Caki2 (cell line): ENCODE results near the gene SNX10. TPM values are rescaled to one million over a fixed set of nuclear protein-coding genes. Genes with fewer than 3 reads are reported as not detected.

Experiments
- DNase-seq: peaks from one replicate; pipeline ENCODE4 v3.0.0-alpha.2; 2015; ENCODE audit warnings: low read depth
- in situ Hi-C: cut with HindIII; loops from 2 replicates; pipeline ENCODE4 v1.10.0; 2016; ENCODE audit warnings: low sequenced_read_pairs, low pct_unique_long_range_greater_than_20kb, mixed read lengths
- total RNA-seq: library from RNA; depleted of rRNA; stranded (reverse); fragments of >200 nt; shearing (Covaris generic); gene quantifications from 2 replicates; pipeline ENCODE4 v1.2.3, GENCODE V29; 2014; ENCODE audit warnings: low replicate concordance; rRNA removed

Gene SNX10
- total RNA-seq, 1 experiment from 2014 or later, result 17.9 TPM

DNA sequence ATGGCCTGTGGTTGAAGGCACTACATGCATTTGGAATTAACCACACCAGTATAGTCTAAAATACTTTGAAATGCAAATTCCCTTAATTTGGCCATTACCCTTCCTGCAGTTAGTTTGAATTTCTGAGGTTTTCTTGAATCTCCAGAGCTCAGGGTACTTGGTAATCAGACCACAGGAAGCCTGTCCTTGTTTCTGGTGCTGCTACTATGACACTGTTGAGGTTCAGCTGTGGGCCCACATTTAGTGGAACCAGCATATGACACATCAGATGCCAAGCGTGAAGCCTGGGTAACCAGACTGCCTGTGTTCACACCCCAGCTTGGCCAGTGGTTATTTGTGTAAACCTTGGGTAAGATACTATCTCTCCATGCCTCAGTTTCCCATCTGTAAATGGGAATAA lies 124.3 kb downstream of the SNX10 start:
- in situ Hi-C loops, result no loop called here
- DNase-seq, result no peak

DNA sequence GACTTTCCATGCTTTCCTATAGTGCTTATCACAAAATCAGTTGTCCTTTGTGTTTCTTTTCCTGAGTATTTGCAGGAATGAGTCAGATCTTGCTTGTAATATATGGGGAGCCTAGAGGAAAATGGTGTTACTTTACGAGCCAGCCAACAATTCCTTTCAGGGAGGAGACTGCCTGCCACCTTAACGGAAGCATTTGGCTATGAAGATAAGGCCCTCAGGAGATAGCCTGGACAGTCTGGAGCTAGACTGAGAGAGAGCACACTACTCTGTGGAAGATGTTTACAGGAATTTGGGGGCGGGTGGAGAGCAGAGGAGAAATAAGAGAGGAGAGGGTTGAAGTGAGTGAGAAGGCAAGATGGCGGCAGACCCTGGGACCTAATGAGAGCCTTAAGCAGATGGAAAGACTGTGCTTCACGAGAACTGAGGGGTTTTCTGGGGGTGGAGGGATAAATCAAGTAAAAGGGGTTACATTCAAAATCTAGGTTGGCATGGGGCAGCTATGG lies 126.3 kb downstream of the SNX10 start:
- in situ Hi-C loops, result no loop called here
- DNase-seq, result no peak

DNA sequence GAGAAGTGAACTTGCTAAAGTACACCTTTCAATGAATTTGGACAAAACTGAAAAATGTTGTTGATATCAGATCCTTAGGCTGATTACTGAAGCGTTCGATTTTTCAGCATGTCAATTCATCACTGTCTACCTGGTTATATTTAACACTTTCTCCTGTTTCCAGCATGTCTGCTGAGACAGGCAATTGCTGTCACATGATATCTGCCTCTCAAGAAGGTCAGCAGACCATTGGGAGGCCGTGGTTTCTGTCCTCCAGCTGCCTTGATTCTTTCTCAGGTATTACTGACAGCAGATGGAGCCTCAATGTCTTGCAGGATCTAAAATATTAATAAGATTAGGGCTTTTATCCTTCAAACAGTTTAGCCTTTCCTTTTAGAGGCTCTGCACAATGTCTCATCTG lies 127.5 kb downstream of the SNX10 start:
- no peak for DNase-seq
- in situ Hi-C loops, result no loop called here

DNA sequence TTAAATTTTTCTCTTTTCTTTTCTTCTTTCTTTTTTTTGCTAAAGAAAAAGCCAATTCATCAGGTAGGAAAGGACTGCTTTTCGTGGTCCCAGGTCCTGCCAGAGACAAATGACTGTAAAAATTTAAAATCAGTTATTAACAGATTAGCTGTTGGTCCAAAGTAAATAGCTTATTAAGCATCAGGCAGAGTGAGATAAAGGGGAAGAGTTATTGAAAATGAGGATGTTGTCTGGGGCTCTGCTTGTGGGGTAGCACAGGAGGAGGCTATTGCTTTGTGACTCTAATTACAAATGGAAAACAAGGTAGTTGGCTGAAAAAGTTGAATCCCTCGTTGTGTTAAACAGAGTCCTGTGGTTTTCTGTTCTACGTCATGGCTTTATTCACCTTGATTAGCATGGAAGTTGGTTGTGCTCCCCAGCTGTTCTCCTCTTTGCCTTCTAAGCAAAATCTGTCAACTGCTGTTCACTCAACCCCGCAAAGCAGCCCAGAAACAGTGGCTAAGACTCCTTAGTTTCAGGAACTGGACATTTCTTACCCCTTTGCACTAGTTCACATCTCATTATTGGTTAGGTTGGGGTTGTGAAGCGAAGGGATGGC lies 128.9 kb downstream of the SNX10 start:
- in situ Hi-C loops, result no loop called here
- no peak for DNase-seq

DNA sequence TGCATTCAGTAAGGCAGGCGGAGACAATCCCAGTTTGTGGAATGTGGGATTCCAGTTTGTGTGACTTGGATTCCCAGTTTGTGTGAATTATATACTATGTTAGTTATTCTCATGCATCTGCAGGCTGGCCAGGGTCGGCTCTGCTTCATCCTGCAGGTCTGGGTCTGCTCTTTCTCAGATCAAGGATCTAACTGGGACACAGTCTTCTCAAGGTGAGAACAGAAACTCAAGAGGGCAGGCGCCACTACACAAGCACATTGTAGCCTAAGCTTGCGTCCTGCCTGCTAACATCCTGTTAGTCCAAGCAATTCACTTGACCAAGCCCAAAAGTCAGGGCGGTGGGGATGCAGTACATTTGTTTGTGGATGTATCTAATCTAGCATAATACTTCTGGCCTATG lies 131.1 kb downstream of the SNX10 start:
- in situ Hi-C loops, result no loop called here
- DNase-seq, result no peak

DNA sequence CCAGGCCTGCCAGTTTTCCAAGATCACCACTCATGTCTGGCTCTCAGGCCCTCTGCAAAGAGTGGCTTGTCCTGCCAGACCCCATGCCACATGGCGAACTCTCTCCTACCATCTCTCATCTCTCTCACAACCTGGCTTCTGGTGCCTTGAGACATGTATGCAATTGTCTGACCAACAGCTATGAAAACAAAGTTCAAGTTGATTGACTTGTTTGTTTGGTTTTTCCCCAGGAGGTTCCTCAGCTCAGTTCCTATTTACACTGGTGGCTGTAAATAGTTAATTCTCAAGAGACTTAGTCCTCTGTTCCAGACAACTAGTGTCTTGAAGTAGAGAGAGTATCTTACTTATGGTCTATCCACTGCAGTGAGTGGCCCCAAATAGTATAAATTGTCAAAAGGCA lies 131.8 kb downstream of the SNX10 start:
- in situ Hi-C loops, result no loop called here
- DNase-seq, result no peak

Other genes starting within 250 kb of the SNX10 start
- gene NFE2L3, start 139.7 kb upstream of the SNX10 start, total RNA-seq, result 88.0 and 99.4 TPM in 2 replicates
- 167 and 170 TPM in 2 replicates for gene HNRNPA2B1, start 91.1 kb upstream of the SNX10 start, total RNA-seq
- gene CBX3, start 90.1 kb upstream of the SNX10 start, total RNA-seq, result 250 and 280 TPM in 2 replicates